ENCODE results near the gene DENND4A. TPM values are rescaled to one million over a fixed set of nuclear protein-coding genes. Genes with fewer than 3 reads are reported as not detected.

Gene DENND4A
- total and polyA plus RNA-seq, 2 donors (not counting 1 experiment from before 2014, with no cell fraction given): 24.4 to 103 TPM

DNA sequence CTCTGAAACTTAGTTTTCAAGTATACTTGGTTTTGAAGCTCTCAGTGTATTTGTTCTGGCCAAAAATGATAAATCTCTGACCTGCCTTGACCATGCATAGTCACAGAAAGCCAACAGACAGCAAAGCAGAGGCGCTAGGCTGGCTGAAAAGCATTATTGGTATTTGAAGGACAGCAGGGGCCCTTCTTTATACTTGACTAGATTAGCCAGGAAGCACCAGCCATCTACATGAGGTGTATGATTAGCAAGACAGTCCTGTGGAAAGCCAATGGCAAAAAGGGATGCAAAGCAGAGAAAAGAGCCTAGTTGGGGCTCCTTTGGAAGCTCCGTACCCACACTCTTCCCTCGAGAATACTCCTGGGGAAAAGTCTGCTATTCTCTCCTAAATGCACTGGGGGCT, 162.5 kb downstream of the DENND4A start:
- WGBS (ENCODE audit: insufficient coverage): 100% methylated on average over 2 of the region's 3 CpGs
- intact Hi-C loops (cut with micrococcal nuclease): no loop called here
- no peak for DNase-seq
- H3K4me1 Mint-ChIP-seq: peaks cover 13% of the 10 kb centered on the region
- ChIA-PET POLR2A (no interaction called here), CTCF (interaction anchor here (1.1 to 2.9 kb wide), 5 partner anchors 9 to 228 kb away, joined by 3 to 14 read pairs (median 4); no protein-coding TSS in a partner anchor)
- Histone ChIP-seq H3K27ac (ENCODE audit: low read length in 2 of 2) (no peak overlapping the region), H3K4me1 (ENCODE audit: control insufficient read depth in 2 of 2, insufficient read depth in 2 of 2, low read length in 2 of 2) (peaks cover 8 to 10% of the 10 kb centered on the region in 2 donors), H2AFZ (ENCODE audit: insufficient read depth, low read depth, low read length, poor library complexity, severe bottlenecking) (no peak overlapping the region), H3K79me2 (ENCODE audit: control insufficient read depth, insufficient read depth, low read length) (no peaks in the 10 kb centered on the region), H3K9ac (ENCODE audit: low read length) (no peak overlapping the region), H3K27me3 (replicated peaks in 1 of 4; ENCODE audit: control extremely low read depth in 1 of 4, control insufficient read depth in 3 of 4, insufficient read depth in 4 of 4, low read length in 3 of 4) (no peaks in the 10 kb centered on the region), H3K36me3 (replicated peaks in 1 of 2; ENCODE audit: control extremely low read depth in 1 of 2, control insufficient read depth in 1 of 2, extremely low read depth in 1 of 2, insufficient read depth in 2 of 2, low read length in 1 of 2) (peaks cover 0 to 3% of the 10 kb centered on the region in 2 experiments), H3K4me3 (ENCODE audit: control extremely low read depth in 1 of 5, extremely low read depth in 1 of 5, insufficient read depth in 1 of 5, low read depth in 2 of 5, low read length in 4 of 5) (no peak overlapping the region), H3K4me2 (replicated peaks; ENCODE audit: low read depth, low read length, poor library complexity, severe bottlenecking) (no peak overlapping the region), H3K9me3 (ENCODE audit: control extremely low read depth in 1 of 3, control insufficient read depth in 2 of 3, insufficient read depth in 1 of 3, low read length in 2 of 3) (peaks cover 0 to 2% (median 0%) of the 10 kb centered on the region in 3 donors), H4K20me1 (ENCODE audit: control insufficient read depth, insufficient read depth, low read length, poor library complexity, severe bottlenecking) (no peaks in the 10 kb centered on the region)
- no peak overlapping the region for H3K27ac Mint-ChIP-seq
- no peaks in the 10 kb centered on the region for H3K27me3 Mint-ChIP-seq
- ATAC-seq (ENCODE audit: low read depth): no peak
- no peak overlapping the region for H3K4me3 Mint-ChIP-seq
- no peaks in the 10 kb centered on the region for H3K9me3 Mint-ChIP-seq (ENCODE audit: insufficient read depth)
- TF ChIP-seq, protein P1, sequence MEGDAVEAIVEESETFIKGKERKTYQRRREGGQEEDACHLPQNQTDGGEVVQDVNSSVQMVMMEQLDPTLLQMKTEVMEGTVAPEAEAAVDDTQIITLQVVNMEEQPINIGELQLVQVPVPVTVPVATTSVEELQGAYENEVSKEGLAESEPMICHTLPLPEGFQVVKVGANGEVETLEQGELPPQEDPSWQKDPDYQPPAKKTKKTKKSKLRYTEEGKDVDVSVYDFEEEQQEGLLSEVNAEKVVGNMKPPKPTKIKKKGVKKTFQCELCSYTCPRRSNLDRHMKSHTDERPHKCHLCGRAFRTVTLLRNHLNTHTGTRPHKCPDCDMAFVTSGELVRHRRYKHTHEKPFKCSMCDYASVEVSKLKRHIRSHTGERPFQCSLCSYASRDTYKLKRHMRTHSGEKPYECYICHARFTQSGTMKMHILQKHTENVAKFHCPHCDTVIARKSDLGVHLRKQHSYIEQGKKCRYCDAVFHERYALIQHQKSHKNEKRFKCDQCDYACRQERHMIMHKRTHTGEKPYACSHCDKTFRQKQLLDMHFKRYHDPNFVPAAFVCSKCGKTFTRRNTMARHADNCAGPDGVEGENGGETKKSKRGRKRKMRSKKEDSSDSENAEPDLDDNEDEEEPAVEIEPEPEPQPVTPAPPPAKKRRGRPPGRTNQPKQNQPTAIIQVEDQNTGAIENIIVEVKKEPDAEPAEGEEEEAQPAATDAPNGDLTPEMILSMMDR (IDR thresholded peaks at IDR 0.05): no peak
- no peak for TF ChIP-seq EZH2 (IDR thresholded peaks at IDR 0.05; ENCODE audit: borderline replicate concordance, insufficient read depth, low read depth, low read length, poor library complexity, severe bottlenecking)

GRCh38 chr15:65626856-65627255, 165.2 kb downstream of the DENND4A start:
- Histone ChIP-seq H3K79me2 (ENCODE audit: control insufficient read depth, insufficient read depth, low read length) (no peaks in the 10 kb centered on the region), H3K9ac (ENCODE audit: low read length) (no peak overlapping the region), H3K36me3 (replicated peaks in 1 of 2; ENCODE audit: control extremely low read depth in 1 of 2, control insufficient read depth in 1 of 2, extremely low read depth in 1 of 2, insufficient read depth in 2 of 2, low read length in 1 of 2) (peaks cover 0 to 3% of the 10 kb centered on the region in 2 experiments), H3K4me2 (replicated peaks; ENCODE audit: low read depth, low read length, poor library complexity, severe bottlenecking) (no peak overlapping the region), H3K9me3 (ENCODE audit: control extremely low read depth in 1 of 3, control insufficient read depth in 2 of 3, insufficient read depth in 1 of 3, low read length in 2 of 3) (peaks cover 0 to 2% (median 0%) of the 10 kb centered on the region in 3 donors), H4K20me1 (ENCODE audit: control insufficient read depth, insufficient read depth, low read length, poor library complexity, severe bottlenecking) (no peaks in the 10 kb centered on the region), H3K4me3 (ENCODE audit: control extremely low read depth in 1 of 5, extremely low read depth in 1 of 5, insufficient read depth in 1 of 5, low read depth in 2 of 5, low read length in 4 of 5) (no peak overlapping the region), H3K4me1 (ENCODE audit: control insufficient read depth in 2 of 2, insufficient read depth in 2 of 2, low read length in 2 of 2) (peaks cover 8 to 10% of the 10 kb centered on the region in 2 donors), H3K27me3 (replicated peaks in 1 of 4; ENCODE audit: control extremely low read depth in 1 of 4, control insufficient read depth in 3 of 4, insufficient read depth in 4 of 4, low read length in 3 of 4) (no peaks in the 10 kb centered on the region), H3K27ac (ENCODE audit: low read length in 2 of 2) (no peak overlapping the region), H2AFZ (ENCODE audit: insufficient read depth, low read depth, low read length, poor library complexity, severe bottlenecking) (no peak overlapping the region)
- intact Hi-C loops (cut with micrococcal nuclease): no loop called here
- Mint-ChIP-seq H3K27me3 (no peaks in the 10 kb centered on the region), H3K9me3 (ENCODE audit: insufficient read depth) (no peaks in the 10 kb centered on the region), H3K4me1 (peaks cover 13% of the 10 kb centered on the region), H3K27ac (no peak overlapping the region), H3K4me3 (no peak overlapping the region)
- DNase-seq: no peak
- ChIA-PET CTCF (no interaction called here), POLR2A (no interaction called here)
- 100% methylated on average over 1 of the region's 4 CpGs for WGBS (ENCODE audit: insufficient coverage)
- ATAC-seq (ENCODE audit: low read depth): no peak
- TF ChIP-seq, protein P1 (IDR thresholded peaks at IDR 0.05): no peak
- TF ChIP-seq EZH2 (IDR thresholded peaks at IDR 0.05; ENCODE audit: borderline replicate concordance, insufficient read depth, low read depth, low read length, poor library complexity, severe bottlenecking): no peak
